Lung microvascular endothelial cell (primary cell): ENCODE data around the gene SRGAP2B. TPM values are rescaled to one million over a fixed set of nuclear protein-coding genes. Genes with fewer than 3 reads are reported as not detected.
"Not testable (repeated sequence)": the region's sequence is repeated elsewhere in the genome, so short reads cannot be mapped to it uniquely, and the experiment has no call there.

Experiments used
- DNase-seq, 2 donors: peaks; one replicate each; pipeline versions ENCODE4 v3.0.0 to v3.0.0-alpha.2; 2010; ENCODE audit warnings: low read depth in 2 of 2
- total RNA-seq: library from RNA; depleted of rRNA; stranded (reverse); fragments of >200 nt; gene quantifications from 2 replicates; pipeline ENCODE4 v1.2.1, GENCODE V29; 2014

Gene SRGAP2B
- total RNA-seq, 1 donor from 2014 or later: 68.3 TPM

DNA sequence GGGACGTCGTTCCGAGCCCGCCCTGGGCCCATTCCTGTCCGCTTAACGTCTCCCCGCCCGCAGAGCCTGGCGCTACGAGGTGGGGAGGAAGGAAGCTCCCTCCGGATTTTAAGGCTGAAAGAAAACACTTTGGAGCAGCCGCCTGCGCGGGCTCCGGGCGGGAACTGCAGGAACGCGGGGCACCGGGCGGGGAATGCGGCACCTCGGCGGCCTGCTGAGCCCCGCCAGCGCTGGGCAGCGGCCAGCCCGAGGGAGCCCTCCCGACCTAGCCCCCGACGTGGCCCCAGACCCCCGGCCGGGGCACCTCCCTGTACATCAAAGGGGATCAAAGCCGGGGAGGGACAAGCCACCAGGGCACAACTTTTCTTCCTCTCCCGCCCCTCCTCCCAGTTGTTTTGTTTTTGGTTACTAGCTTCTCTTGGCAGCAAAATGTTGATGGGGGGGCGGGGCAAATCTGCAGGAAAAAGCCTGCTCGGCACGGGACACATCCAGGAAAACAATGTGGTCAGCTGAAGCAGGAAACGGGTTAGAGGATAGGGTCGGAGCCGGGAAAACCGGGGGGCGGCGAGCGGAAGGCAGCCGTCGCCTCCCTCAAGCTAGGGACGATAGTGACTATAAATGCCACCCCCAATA lies 1.5 kb downstream of the SRGAP2B start:
- peak; percentile 19 to 51 for DNase-seq

DNA sequence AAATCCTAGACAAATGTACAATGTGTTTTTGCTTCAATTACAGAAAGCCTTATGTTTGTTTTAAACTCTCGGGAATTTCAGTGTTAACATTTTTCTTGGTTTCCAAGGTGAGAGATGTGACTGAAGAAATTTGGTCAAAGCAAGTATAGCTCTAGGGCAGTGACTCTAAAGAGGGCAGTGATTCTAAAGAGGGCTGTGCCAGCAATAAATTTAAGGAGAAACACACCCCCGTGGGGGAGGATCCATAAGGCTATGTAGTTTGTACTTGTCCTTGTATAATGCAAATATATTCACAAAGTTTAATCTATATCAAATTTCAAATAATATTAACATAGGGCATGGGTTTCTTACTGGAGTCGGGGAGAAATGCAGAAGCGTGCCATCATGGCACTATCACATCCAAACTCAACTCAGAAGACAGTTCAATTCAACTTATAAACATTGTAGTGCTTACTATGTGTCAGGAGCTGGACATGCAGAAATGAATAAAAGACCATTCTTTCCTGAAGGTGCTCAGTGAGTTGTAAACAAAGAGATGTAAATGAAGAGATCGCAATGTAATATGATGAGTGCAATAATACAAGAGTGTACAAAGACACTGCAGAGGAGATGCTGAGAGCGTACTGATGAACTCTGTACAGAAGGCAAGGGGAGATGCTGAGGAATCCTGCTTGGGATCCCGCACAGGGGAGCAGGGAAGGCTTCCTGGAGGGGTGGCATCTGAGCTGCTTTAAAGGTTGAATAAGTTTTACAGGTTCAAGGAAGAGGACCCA lies 12.5 kb downstream of the SRGAP2B start:
- not testable (repeated sequence) for DNase-seq

DNA sequence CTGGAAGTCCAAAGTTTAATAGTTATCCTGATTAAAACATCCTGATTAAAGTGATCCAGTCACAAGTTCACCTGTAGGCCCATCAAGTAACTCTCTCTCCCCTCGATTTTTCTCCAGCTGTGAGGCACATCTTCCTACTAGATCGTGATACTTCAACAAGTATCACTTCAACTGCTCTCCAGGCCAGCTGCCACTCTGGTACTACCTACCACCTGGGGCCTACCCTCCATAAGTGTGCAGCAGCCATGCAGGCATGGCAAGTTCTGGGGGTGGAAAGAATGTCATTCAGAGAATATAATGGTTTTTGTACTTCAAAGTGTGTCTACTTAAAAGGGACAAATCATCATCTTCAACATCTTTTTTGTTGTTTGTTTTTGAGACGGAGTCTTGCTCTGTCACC lies 14.9 kb downstream of the SRGAP2B start:
- not testable (repeated sequence) for DNase-seq

DNA sequence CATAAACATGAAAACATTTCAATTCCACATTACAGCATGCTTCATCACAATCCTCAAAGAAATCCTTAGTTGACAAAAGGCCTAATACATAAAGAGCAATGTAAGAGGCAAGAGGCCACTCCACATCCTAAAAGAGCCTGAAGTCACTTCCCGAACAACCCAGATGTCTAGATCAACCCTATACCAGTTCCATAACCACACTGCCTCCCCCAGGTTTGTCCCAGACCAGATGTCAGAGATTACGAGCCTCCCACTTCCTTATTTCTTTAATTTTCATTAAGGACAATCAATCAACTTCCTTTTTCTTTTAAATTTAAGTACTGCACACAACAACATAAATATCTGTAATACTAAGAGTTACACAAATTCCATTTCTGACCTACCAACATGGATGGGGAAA lies 15.4 kb downstream of the SRGAP2B start:
- DNase-seq: peak in 1 of 2 donors; percentile 0

DNA sequence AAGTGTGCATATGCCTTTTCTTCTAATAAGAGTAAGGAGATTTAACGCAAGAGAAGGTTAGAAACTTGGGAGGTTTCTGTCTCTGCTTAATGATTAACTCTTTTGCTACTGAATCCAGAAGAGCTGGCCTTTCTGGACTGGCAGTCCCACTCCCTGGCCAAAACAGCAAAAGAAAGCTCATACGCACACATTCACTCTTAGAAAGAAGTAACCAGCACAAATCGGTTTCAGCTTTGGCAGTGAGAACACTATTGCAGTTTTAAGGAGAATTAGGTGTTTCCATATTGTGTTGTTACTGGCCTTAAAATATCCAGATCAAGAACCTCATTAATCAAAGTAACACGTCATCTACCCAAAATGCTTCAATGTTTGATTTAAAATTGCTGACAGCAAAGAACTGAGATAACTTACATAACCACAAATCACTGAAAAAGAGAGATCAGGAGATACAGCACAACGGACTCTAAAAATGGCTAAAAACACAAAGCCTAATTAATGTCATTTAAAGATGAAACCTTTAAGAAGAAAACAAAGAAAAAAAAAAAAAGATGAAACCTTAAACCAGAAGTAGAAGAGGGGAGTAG lies 16.2 kb downstream of the SRGAP2B start:
- DNase-seq: not testable (repeated sequence)

GRCh38 chr1:145077872-145078786 lies 17.0 kb downstream of the SRGAP2B start:
- not testable (repeated sequence) for DNase-seq

DNA sequence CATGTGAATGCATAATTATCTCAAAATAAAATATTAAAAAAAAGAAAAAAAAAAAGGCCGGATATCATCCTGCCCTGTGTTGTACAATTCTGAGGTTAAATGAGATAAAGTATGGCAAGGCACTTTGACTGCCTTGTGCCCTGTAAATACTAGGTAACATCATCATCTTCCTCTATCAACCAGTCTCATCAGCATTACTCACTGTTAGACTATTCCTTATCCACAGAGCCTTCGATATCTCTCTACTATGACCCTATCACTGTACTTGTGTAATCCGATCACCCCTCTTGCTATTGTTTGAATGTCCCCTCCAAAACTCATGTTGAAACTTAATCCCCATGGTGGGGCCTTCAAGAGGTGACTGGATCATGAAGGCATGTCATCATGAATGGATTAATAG lies 18.3 kb downstream of the SRGAP2B start:
- not testable (repeated sequence) for DNase-seq

GRCh38 chr1:145074021-145074559 lies 21.0 kb downstream of the SRGAP2B start:
- not testable (repeated sequence) for DNase-seq

DNA sequence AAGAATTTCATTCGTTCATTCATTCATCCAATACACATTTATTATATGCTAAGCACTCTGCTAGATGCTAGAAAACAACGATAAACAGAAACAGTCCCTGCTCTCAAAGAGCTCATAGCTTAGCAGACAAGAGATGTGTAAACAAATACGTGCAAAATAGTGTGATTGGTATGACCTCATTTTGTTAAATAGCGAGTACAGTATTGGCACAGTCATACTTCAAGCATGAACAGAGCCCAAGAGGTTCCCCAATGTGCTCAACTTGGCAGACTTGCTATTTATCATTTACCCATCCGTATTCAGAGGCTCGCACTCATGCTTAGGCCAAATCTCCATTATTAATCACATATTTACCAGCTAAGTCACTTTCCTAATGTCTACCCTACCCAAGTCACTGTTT lies 23.6 kb downstream of the SRGAP2B start:
- not testable (repeated sequence) for DNase-seq

GRCh38 chr1:145066486-145066885 lies 28.6 kb downstream of the SRGAP2B start:
- not testable (repeated sequence) for DNase-seq

GRCh38 chr1:145065194-145065826 lies 29.8 kb downstream of the SRGAP2B start:
- not testable (repeated sequence) for DNase-seq

DNA sequence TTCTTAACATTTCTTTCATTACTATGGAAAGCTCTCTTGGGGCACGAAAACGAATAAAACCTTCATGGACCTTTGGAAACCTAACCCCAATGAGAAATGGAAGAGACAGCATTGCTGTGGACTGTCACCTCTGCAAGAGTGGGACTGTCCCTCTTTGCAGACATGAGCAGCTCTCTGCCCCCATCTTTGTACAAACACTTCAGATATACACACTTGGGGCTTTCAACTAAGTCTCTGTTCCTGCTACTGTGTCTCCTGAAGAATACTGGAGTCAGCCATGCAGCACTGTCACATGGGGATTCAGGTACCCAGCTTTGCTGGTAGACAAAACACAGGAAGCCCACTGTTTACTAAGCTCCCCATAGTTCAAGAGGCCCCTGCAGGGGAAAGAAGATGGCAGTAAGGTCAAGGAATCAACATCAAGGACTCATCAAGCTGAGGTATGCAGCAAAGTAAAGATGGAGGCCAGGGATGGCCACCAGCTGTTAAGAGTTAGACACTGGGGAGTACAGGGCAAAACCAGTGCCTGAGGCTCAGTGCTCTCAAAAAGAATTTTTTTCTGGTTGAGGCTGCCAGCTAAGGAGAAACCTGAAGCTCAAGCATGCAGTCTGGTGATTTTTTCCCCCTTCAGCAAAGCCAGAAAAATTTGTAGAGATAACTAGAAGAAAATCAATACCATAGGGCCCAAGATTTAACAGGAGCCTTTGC lies 31.0 kb downstream of the SRGAP2B start:
- not testable (repeated sequence) for DNase-seq

DNA sequence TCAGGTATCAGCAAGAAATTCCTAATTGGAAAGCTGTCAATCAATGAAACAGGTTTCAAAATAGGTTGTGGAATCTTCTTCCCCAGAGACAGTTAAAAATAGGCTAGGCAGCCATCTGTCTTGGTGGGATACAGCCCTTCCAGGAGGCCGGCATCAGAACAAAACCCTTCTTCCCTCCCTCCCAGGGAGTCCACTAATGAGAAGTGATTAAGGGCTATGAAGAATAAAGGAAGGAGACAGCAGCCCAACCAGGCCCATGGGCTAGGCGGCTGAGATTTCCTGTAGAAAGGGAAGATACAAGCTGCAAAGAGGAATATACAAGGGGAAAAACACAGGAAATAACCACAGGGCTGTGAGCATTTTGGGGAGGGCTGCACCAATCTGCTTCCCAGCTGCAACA lies 31.8 kb downstream of the SRGAP2B start:
- DNase-seq: not testable (repeated sequence)

DNA sequence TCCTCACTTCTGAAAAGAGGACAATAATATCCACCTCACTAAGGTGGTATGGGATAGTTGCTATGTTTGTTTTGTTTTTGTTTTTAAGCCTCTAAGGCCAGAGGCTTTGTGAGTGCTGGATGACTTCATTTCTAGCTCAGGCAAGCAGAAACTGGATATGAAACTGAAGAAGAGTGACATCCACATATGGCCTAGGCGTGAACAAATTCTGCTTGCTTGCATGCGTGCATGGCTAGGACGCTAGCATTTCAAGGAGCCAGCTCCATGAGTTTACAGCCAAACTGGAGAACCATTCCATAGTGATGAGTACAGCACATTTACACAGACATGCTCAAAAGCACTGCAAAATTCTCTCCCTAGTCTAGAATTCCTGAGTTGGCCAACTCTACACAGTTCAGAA lies 36.9 kb downstream of the SRGAP2B start:
- not testable (repeated sequence) for DNase-seq

- not testable (repeated sequence) for DNase-seq
Observed at GRCh38 chr1:145055217-145055760, 39.8 kb downstream of the SRGAP2B start.

DNA sequence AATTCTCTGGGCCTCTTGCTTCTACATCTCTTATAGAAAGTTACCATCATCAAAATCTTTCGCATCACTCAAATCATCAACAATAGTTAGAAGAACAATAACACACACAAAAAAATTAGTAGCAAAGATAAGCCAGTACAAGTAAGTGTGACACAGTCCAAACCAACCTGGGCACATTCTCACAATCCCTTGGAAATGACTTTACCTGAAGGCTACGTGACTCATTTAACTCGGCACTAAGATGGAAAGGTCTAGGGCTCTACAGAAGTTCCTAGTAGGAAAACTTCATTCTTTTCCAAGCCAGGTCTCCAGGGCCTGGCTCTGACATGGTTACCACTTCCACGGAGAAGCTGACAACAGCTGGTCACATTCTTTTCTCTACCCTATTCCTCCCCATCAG lies 41.7 kb downstream of the SRGAP2B start:
- DNase-seq: not testable (repeated sequence)

GRCh38 chr1:145052019-145052776 lies 42.9 kb downstream of the SRGAP2B start:
- not testable (repeated sequence) for DNase-seq

GRCh38 chr1:145048181-145048856 lies 46.8 kb downstream of the SRGAP2B start:
- not testable (repeated sequence) for DNase-seq
